Amygdala (tissue), 56 donors: Measurements from ENCODE around the gene ERVH48-1.
"Not testable (repeated sequence)": the region's sequence is repeated elsewhere in the genome, so short reads cannot be mapped to it uniquely, and the experiment has no call there.

Source experiments
- DNase-seq, 56 donors: peaks; one replicate each; lab custom pipeline; 2025; lab: John Stamatoyannopoulos, UW

ERVH48-1 gene

GRCh38 chr21:42925114-42925926 is at the start of gene ERVH48-1:
Gene ERVH48-1, minus strand, starts transcription at chr21:42925630. Its CDS starts 6,624 bp downstream, at chr21:42919006.
- no peak for DNase-seq

GRCh38 chr21:42973991-42974831 is 48.8 kb upstream of the ERVH48-1 start, which contains the start of gene PKNOX1:
Gene PKNOX1, plus strand, starts transcription at chr21:42974562. Its CDS starts 29,820 bp downstream, at chr21:43004382.
- peak; percentile 78 to 100 (median 99) for DNase-seq

GRCh38 chr21:42973309-42973990 is 48.0 kb upstream of the ERVH48-1 start:
- DNase-seq, result no peak

- DNase-seq, result no peak
Observed at GRCh38 chr21:42971897-42972275, 46.5 kb upstream of the ERVH48-1 start.

- no peak for DNase-seq
Observed at GRCh38 chr21:42970946-42971653, 45.7 kb upstream of the ERVH48-1 start.

GRCh38 chr21:42969193-42969600 is 43.8 kb upstream of the ERVH48-1 start:
- no peak for DNase-seq

- not testable (repeated sequence) for DNase-seq
Observed at GRCh38 chr21:42967616-42968015, 42.2 kb upstream of the ERVH48-1 start.

GRCh38 chr21:42965211-42965560 is 39.8 kb upstream of the ERVH48-1 start:
- no peak for DNase-seq

GRCh38 chr21:42964546-42965210 is 39.2 kb upstream of the ERVH48-1 start:
- DNase-seq, result peak in 5 of 56 donors; percentile 10 to 37 (median 18)

GRCh38 chr21:42964086-42964485 is 38.7 kb upstream of the ERVH48-1 start:
- peak in 1 of 56 donors; percentile 37 for DNase-seq

- DNase-seq, result no peak
Observed at GRCh38 chr21:42962380-42963007, 37.1 kb upstream of the ERVH48-1 start.

- DNase-seq, result no peak
Observed at GRCh38 chr21:42959728-42960127, 34.3 kb upstream of the ERVH48-1 start.

- DNase-seq, result not testable (repeated sequence)
Observed at GRCh38 chr21:42958122-42958521, 32.7 kb upstream of the ERVH48-1 start.

- peak in 19 of 56 donors; percentile 43 to 99 (median 90) for DNase-seq
Observed at GRCh38 chr21:42956824-42957630, 31.6 kb upstream of the ERVH48-1 start.

- DNase-seq, result not testable (repeated sequence)
Observed at GRCh38 chr21:42951193-42951592, 25.8 kb upstream of the ERVH48-1 start.

GRCh38 chr21:42949094-42949755 is 23.8 kb upstream of the ERVH48-1 start:
- not testable (repeated sequence) for DNase-seq

GRCh38 chr21:42942244-42942643 is 16.8 kb upstream of the ERVH48-1 start:
- DNase-seq, result no peak

- no peak for DNase-seq
Observed at GRCh38 chr21:42941696-42942085, 16.3 kb upstream of the ERVH48-1 start.
